HEK293T (cell line): ENCODE data around the gene PRPF6.

Experiments
- CTCF ChIA-PET: fragments of 350-600 bp; formaldehyde crosslinking; extraction: SDS; loops from one replicate; lab custom pipeline; 2021; ENCODE audit warnings: antibody characterized with exemption, inconsistent platforms; lab: Yijun Ruan, JAX
- POLR2A ChIA-PET: fragments of 350-600 bp; formaldehyde crosslinking; extraction: SDS; loops from one replicate; lab custom pipeline; 2020; ENCODE audit warnings: antibody characterized with exemption, inconsistent platforms; lab: Yijun Ruan, JAX
- DNase-seq: peaks from one replicate; pipeline ENCODE4 v3.0.0; 2012; ENCODE audit warnings: mixed read lengths; ENCODE audit errors: extremely low spot score
- ARNT ChIP-seq: fragments of 450-650 bp; IDR thresholded peaks from 2 replicates; pipeline ENCODE4 v1.6.1; 2017; ENCODE audit warnings: mild to moderate bottlenecking
- BHLHE40 ChIP-seq: fragments of 450-650 bp; IDR thresholded peaks from 2 replicates; pipeline ENCODE4 v1.6.1; 2016; ENCODE audit warnings: mild to moderate bottlenecking, moderate library complexity, borderline replicate concordance
- CTBP1 ChIP-seq: fragments of 450-650 bp; IDR thresholded peaks from 2 replicates; pipeline ENCODE4 v1.6.1; 2016; ENCODE audit warnings: borderline replicate concordance
- ELF4 ChIP-seq: fragments of 450-650 bp; IDR thresholded peaks from 2 replicates; pipeline ENCODE4 v1.6.1; 2017; ENCODE audit warnings: antibody characterized with exemption
- FOXA1 ChIP-seq: fragments of 450-650 bp; IDR thresholded peaks from 2 replicates; pipeline ENCODE4 v1.6.1; 2016; ENCODE audit warnings: mild to moderate bottlenecking
- FOXK2 ChIP-seq: fragments of 450-650 bp; IDR thresholded peaks from 2 replicates; pipeline ENCODE4 v1.6.1; 2016; ENCODE audit warnings: mild to moderate bottlenecking
- FOXM1 ChIP-seq: fragments of 450-650 bp; IDR thresholded peaks from 2 replicates; pipeline ENCODE4 v1.6.1; 2017; ENCODE audit warnings: mild to moderate bottlenecking, borderline replicate concordance
- HDGF ChIP-seq: fragments of 450-650 bp; IDR thresholded peaks from 2 replicates; pipeline ENCODE4 v1.6.1; 2017; ENCODE audit warnings: antibody characterized with exemption, borderline replicate concordance
- L3MBTL2 ChIP-seq: fragments of 450-650 bp; conservative IDR thresholded peaks from 2 replicates; pipeline ENCODE4 v1.6.1; 2016; ENCODE audit warnings: mild to moderate bottlenecking
- LEF1 ChIP-seq: fragments of 450-650 bp; IDR thresholded peaks from 2 replicates; pipeline ENCODE4 v1.6.1; 2017; ENCODE audit warnings: mild to moderate bottlenecking, borderline replicate concordance
- NFRKB ChIP-seq: fragments of 450-650 bp; IDR thresholded peaks from 2 replicates; pipeline ENCODE4 v1.6.1; 2016; ENCODE audit warnings: mild to moderate bottlenecking, moderate library complexity
- SP1 ChIP-seq: fragments of 450-650 bp; IDR thresholded peaks from 2 replicates; pipeline ENCODE4 v1.6.1; 2017
- SUZ12 ChIP-seq: fragments of 450-650 bp; IDR thresholded peaks from 2 replicates; pipeline ENCODE4 v1.6.1; 2016; ENCODE audit warnings: mild to moderate bottlenecking
- TARDBP ChIP-seq: fragments of 450-650 bp; IDR thresholded peaks from 2 replicates; pipeline ENCODE4 v1.6.1; 2016
- ZNF384 ChIP-seq: fragments of 450-650 bp; IDR thresholded peaks from 2 replicates; pipeline ENCODE4 v1.6.1; 2016
- TF ChIP-seq, protein P1 (sequence below): fragments of 450-650 bp; IDR thresholded peaks from 2 replicates; pipeline ENCODE4 v1.6.1; 2016

The PRPF6 gene

DNA sequence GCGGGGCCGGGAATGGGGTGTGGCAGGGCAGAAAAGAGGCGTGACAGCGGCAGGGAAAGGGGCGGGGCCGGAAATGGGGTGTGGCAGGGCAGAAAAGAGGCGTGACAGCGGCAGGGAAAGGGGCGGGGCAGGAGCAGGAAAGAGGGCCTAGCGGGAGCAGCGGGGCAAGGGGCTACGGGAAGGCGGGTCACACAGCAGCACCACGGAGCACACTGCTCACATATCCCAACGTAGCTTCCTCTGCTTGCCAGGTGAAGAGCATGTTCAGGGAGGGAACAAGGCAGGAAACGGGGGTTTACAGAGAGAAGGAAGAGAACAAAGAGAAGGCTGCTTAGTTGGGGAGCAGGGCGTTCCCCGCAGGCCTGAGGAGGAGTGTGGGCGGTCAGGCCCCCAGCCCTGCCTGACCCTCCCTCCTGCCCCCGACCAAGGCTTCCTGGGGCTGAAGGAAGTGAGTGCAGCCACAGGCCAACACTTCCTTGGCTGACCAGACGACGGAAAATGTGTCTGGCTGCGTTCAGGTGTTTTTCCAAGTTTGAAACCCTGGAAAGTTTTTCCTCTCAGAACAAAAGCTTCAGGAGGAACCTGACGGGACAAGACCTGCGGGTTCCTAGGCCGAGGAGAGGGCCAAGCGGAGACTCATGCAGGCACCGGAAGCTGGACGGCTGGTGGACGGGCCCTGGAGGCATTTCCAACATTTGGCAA, 38.5 kb upstream of the PRPF6 start:
- TF ChIP-seq FOXA1 (no peak), NFRKB (no peak), ARNT (no peak), ZNF384 (no peak), L3MBTL2 (no peak), BHLHE40 (no peak), FOXK2 (no peak), SP1 (no peak), CTBP1 (no peak)
- ChIA-PET POLR2A (interaction anchor here (1.1 to 1.5 kb wide), 2 partner anchors 9 to 14 kb away, joined by 3 to 5 read pairs; partner anchors contain the start of gene UCKL1), CTCF (interaction anchor here (0.6 kb wide), 1 partner anchor 89 kb away, joined by 5 read pairs; no protein-coding TSS in a partner anchor)
- peak; percentile 76 for DNase-seq

DNA sequence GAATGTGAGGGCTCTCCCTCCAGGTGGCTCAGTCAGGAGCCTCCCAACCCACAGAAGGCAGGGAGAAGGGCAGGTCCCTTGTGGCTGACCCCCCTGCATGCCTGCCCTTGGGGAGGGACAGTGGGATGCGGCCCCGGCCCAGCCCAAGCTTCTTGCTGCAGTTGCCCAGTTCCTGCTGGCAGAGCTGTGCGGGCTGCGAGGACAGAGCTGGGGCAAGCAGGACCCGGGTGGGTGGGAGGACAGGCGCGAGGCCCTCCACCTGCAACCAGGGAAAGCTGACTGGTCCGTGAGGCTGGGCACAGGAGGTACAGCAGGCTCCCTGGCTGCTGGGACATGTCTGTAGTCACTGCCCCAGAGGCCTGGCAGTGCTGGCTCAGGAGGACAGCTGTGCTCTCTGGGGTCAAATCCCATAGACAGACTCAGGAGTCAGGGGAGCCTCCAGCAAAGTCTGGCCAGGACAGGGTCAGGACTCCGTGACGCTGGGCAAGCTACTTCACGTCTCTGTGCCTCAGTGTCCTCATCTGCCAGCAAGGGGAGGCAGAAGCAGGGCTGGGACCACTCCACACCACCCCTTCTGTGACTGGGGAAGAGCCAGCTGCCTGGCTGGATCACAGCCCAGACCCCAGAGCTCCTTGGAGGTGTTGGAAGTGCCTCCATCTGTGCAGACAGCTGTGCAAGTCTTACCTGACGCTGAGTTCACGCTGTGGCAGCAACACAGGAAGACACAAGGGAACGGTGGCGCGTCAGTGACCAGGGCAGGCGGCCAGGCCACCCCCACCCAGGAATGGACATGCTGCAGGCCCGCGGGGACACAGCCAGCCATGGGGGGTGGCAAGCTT, 37.7 kb upstream of the PRPF6 start:
- CTCF ChIA-PET: interaction anchor here (0.6 kb wide), 1 partner anchor 90 kb away, joined by 5 read pairs; no protein-coding TSS in a partner anchor
- no peak for DNase-seq
- TF ChIP-seq FOXM1: no peak
- no peak for TF ChIP-seq ELF4
- TF ChIP-seq, protein P1, sequence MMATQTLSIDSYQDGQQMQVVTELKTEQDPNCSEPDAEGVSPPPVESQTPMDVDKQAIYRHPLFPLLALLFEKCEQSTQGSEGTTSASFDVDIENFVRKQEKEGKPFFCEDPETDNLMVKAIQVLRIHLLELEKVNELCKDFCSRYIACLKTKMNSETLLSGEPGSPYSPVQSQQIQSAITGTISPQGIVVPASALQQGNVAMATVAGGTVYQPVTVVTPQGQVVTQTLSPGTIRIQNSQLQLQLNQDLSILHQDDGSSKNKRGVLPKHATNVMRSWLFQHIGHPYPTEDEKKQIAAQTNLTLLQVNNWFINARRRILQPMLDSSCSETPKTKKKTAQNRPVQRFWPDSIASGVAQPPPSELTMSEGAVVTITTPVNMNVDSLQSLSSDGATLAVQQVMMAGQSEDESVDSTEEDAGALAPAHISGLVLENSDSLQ: no peak
- TF ChIP-seq HDGF: no peak
- no peak for TF ChIP-seq ARNT
- no peak for TF ChIP-seq TARDBP
- TF ChIP-seq NFRKB: no peak
- TF ChIP-seq CTBP1: no peak
- TF ChIP-seq SP1: no peak
- no peak for TF ChIP-seq FOXA1
- TF ChIP-seq L3MBTL2: no peak
- TF ChIP-seq FOXK2: no peak
- POLR2A ChIA-PET: interaction anchor here (1.1 to 1.5 kb wide), 2 partner anchors 8 to 13 kb away, joined by 3 to 5 read pairs; partner anchors contain the start of gene UCKL1

DNA sequence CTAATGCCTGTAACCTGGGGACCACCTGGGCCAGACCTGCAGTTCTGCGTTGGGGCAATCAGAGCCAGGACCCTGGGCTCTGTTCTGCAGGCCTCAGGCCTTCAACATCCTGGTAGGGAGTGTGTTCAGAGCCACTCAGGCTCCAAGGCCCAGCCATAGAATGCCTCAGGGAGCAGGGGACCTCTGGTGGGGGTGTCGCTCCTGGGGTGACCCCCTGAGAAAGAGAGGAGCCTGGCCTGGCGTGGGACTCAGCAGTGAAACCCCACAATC, 37.2 kb upstream of the PRPF6 start:
- ChIA-PET POLR2A (interaction anchor here (1.1 to 1.5 kb wide), 2 partner anchors 8 to 12 kb away, joined by 3 to 5 read pairs; partner anchors contain the start of gene UCKL1), CTCF (no interaction called here)
- TF ChIP-seq FOXK2 (no peak), ARNT (no peak), NFRKB (no peak), FOXM1 (no peak), BHLHE40 (no peak), L3MBTL2 (no peak), ELF4 (no peak), FOXA1 (no peak), TARDBP (no peak), SUZ12 (no peak), CTBP1 (no peak), LEF1 (no peak), SP1 (no peak), ZNF384 (no peak)
- TF ChIP-seq, protein P1: no peak
- no peak for DNase-seq

DNA sequence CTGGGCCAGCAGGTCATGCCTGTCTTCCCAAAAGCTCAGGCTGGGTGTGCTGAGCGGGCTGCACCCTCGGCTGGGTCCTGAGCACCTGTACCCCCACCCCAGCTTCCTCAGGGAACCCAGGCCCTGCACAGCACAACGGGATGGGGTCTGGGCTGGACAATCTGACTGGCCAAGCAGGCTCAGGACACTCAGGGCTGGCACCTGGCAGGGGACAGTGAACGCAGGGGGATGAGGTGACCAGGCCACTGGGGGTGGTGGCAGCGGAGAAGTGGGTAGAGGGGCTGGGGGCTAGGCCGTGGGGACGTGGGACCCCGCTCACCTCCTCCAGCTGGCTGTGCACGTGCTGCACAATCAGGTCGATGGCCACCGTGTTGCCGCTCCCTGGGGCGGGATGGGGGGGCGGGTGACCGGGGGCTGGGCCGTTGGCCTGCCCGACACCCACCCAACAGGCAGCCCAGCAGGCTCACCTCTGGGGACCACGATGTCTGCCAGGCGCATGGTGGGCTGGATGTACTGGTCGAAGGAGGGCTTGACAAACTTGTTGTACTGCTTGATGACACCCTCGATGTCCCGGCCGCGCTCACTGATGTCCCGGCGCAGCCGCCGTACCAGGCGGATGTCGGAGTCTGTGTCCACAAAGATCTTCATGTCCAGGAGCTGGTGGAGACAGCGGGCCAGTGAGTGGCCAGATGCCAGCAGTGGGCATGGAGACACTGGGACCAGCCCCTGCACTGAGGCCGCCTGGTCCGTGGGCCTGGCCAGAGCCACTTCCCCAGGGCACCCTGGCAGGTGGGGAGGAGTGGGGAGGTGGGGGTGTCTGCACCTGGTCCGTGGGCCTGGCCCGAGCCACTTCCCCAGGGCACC, 36.6 kb upstream of the PRPF6 start:
- ChIA-PET CTCF (no interaction called here), POLR2A (interaction anchor here (1.5 kb wide), 1 partner anchor 12 kb away, joined by 5 read pairs; the partner anchor contains the start of gene UCKL1)
- TF ChIP-seq TARDBP (no peak), SP1 (no peak), SUZ12 (no peak), L3MBTL2 (no peak), LEF1 (no peak), NFRKB (no peak), FOXM1 (no peak), ELF4 (no peak), ZNF384 (no peak), HDGF (no peak), FOXK2 (no peak), CTBP1 (no peak), FOXA1 (no peak), BHLHE40 (no peak), ARNT (no peak)
- TF ChIP-seq, protein P1: no peak
- DNase-seq: no peak

DNA sequence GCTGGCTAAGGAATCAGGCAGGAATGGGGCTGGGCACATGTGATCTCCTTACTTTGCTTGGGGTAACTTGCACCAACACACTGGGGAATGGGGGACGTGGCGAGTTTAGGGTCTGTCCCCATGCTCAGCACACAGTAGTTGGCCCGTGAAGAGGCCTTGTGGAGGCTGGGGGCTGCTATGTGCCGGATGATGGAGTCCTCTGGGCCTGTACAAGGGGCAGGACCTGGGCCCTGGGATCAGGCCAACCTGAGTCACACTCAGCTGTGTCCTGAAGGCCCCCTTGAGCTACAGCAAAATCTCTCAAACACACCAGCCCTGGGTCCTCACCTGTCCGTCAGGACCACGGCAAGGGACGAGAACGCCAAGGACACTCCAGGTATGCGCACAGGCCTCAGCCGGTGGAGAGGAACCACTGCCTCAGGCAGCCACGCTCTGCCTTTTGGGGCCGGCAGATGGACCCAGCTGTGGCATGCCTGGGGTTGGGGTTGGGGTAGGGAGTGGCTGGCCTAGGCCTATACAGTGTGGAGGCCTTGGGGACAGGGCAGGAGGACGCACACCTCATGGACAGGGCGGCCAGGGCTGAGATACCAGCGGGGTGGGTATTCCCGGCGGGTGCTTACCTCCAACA, 35.8 kb upstream of the PRPF6 start:
- ChIA-PET POLR2A (no interaction called here), CTCF (no interaction called here)
- no peak for DNase-seq

More for the DNA sequence above, 35.8 kb upstream of the PRPF6 start:
- no peak for TF ChIP-seq CTBP1
- TF ChIP-seq HDGF: no peak
- no peak for TF ChIP-seq TARDBP
- no peak for TF ChIP-seq FOXA1
- no peak for TF ChIP-seq BHLHE40
- TF ChIP-seq ARNT: no peak
- TF ChIP-seq L3MBTL2: no peak
- TF ChIP-seq FOXM1: no peak
- TF ChIP-seq ELF4: no peak
- TF ChIP-seq SUZ12: no peak
